HL-60 (cell line): ENCODE measurements around the gene ZDHHC24.

Source experiments
- CTCF ChIP-seq: IDR thresholded peaks from one replicate; pipeline ENCODE4 v1.5.1; 2011; ENCODE audit warnings: low read length, control low read depth, inconsistent platforms; ENCODE audit not compliant: insufficient read depth
- GABPA ChIP-seq: IDR thresholded peaks from 2 replicates; pipeline ENCODE4 v1.6.1; 2012; ENCODE audit warnings: low read depth
- POLR2AphosphoS5 ChIP-seq: IDR thresholded peaks from 2 replicates; pipeline ENCODE4 v1.6.1; 2012; ENCODE audit warnings: low read depth
- REST ChIP-seq: IDR thresholded peaks from 2 replicates; pipeline ENCODE4 v1.6.1; 2012; ENCODE audit warnings: low read depth; ENCODE audit not compliant: insufficient replicate concordance
- SPI1 ChIP-seq: IDR thresholded peaks from 2 replicates; pipeline ENCODE4 v1.6.1; 2012; ENCODE audit warnings: low read depth, mild to moderate bottlenecking, borderline replicate concordance

- TF ChIP-seq CTCF (no peak), SPI1 (no peak), REST (no peak), POLR2AphosphoS5 (no peak), GABPA (no peak)
Observed at GRCh38 chr11:66550887-66551286, 5.0 kb upstream of the ZDHHC24 start.
